Left lung (tissue), 10 donors: Measurements from ENCODE around the gene SLAMF8. TPM values are rescaled to one million over a fixed set of nuclear protein-coding genes. Genes with fewer than 3 reads are reported as not detected.
A peak's percentile ranks its signal among the peaks of the same experiment; 100 is the strongest.

Experiments
- ATAC-seq: fragments of 200-7000 bp; cut with Tn5 transposase; one replicate; pipeline ENCODE4 v1.9.1; 2020; ENCODE audit warnings: moderate library complexity
- DNase-seq, 4 donors: peaks; one replicate each; pipeline ENCODE4 v3.0.0-alpha.2; 2013 to 2020
- H3K27ac ChIP-seq, 2 donors: fragments of 200-600 bp; sonication (generic) in 1 of 2; one replicate each; pipeline versions ENCODE4 v1.5.0 to v1.8.0; 2020 to 2021
- H3K27me3 ChIP-seq, 2 donors: fragments of 200-600 bp; sonication (generic) in 1 of 2; one replicate each; pipeline versions ENCODE4 v1.5.0 to v1.8.0; 2020 to 2021
- H3K36me3 ChIP-seq, 2 donors: fragments of 200-600 bp; sonication (generic) in 1 of 2; one replicate each; pipeline versions ENCODE4 v1.5.0 to v1.8.0; 2020 to 2021
- H3K4me1 ChIP-seq, 2 donors: fragments of 200-600 bp; one replicate each; pipeline ENCODE4 v1.8.0; 2021
- H3K4me3 ChIP-seq, 2 donors: fragments of 200-600 bp; sonication (generic) in 1 of 2; one replicate each; pipeline versions ENCODE4 v1.5.0 to v1.8.0; 2020 to 2021; ENCODE audit warnings: mild to moderate bottlenecking in 1 of 2
- H3K9me3 ChIP-seq, 2 donors: fragments of 200-600 bp; sonication (generic) in 1 of 2; one replicate each; pipeline versions ENCODE4 v1.5.0 to v1.8.0; 2020 to 2021
- CTCF ChIP-seq, 2 donors: fragments of 200-600 bp; sonication (generic) in 1 of 2; IDR thresholded peaks; one replicate each; pipeline versions ENCODE4 v1.5.0 to v1.8.0; 2021; ENCODE audit warnings: antibody characterized with exemption in 2 of 2
- intact Hi-C, 2 donors: fragments of 100-400 bp; cut with DNase I; formaldehyde crosslinking; loops; one replicate each; pipeline versions ENCODE4 v1.11.2 to v1.14.2; 2022
- polyA plus RNA-seq, 6 donors: library from polyadenylated mRNA; unstranded; fragments of 120-200 nt; gene quantifications; one replicate each; pipeline ENCODE4 v1.2.1, GENCODE V29; 2013; ENCODE audit not compliant: insufficient read length in 6 of 6
- total RNA-seq, 2 donors: library from RNA; stranded (reverse); fragmentation: NEBNext Ultra II Directional; extraction: Animal tissue kit (Norgen Biotek cat#: 25700); gene quantifications; one replicate each; pipeline ENCODE4 v1.2.1, GENCODE V29; 2021
- donor health status: DM: no; HTN: yes; CAD: no.
- donor health status: DM: no; HTN: no; CAD: no.

The SLAMF8 gene
- total and polyA plus RNA-seq, 8 donors, result 0.28 to 41.3 (median 0.84) TPM

GRCh38 chr1:159873530-159874143, 47.0 kb downstream of the SLAMF8 start:
- no peak for TF ChIP-seq CTCF (IDR thresholded peaks at IDR 0.05)
- intact Hi-C loops, result no loop called here
- Histone ChIP-seq H3K36me3 (no peaks in the 10 kb centered on the region), H3K4me3 (no peak overlapping the region), H3K27me3 (no peaks in the 10 kb centered on the region), H3K4me1 (no peaks in the 10 kb centered on the region), H3K9me3 (no peaks in the 10 kb centered on the region), H3K27ac (no peak overlapping the region)
- ATAC-seq (no peak), DNase-seq (no peak)

GRCh38 chr1:159877695-159878444, 51.2 kb downstream of the SLAMF8 start:
- Histone ChIP-seq H3K27me3 (no peaks in the 10 kb centered on the region), H3K27ac (no peak overlapping the region), H3K4me1 (peaks cover 2 to 37% of the 10 kb centered on the region in 2 donors), H3K36me3 (no peaks in the 10 kb centered on the region), H3K9me3 (no peaks in the 10 kb centered on the region), H3K4me3 (no peak overlapping the region)
- ATAC-seq, result no peak
- no peak for DNase-seq
- TF ChIP-seq CTCF (IDR thresholded peaks at IDR 0.05), result no peak
- intact Hi-C loops, result no loop called here

GRCh38 chr1:159879136-159879535, 52.5 kb downstream of the SLAMF8 start:
- intact Hi-C loops, result no loop called here
- H3K36me3 ChIP-seq, result no peaks in the 10 kb centered on the region
- TF ChIP-seq CTCF (IDR thresholded peaks at IDR 0.05), result no peak
- H3K4me3 ChIP-seq, result no peak overlapping the region
- H3K9me3 ChIP-seq, result no peaks in the 10 kb centered on the region
- DNase-seq, result no peak
- peaks cover 2 to 37% of the 10 kb centered on the region in 2 donors for H3K4me1 ChIP-seq
- H3K27me3 ChIP-seq, result no peaks in the 10 kb centered on the region
- H3K27ac ChIP-seq, result no peak overlapping the region
- ATAC-seq, result no peak

GRCh38 chr1:159879977-159880376, 53.3 kb downstream of the SLAMF8 start:
- H3K4me1 ChIP-seq, result peaks cover 2 to 37% of the 10 kb centered on the region in 2 donors
- H3K27ac ChIP-seq, result peak overlapping the region in 1 of 2 donors; percentile 40
- no peaks in the 10 kb centered on the region for H3K27me3 ChIP-seq
- no peak overlapping the region for H3K4me3 ChIP-seq
- intact Hi-C loops, result no loop called here
- H3K9me3 ChIP-seq, result no peaks in the 10 kb centered on the region
- no peaks in the 10 kb centered on the region for H3K36me3 ChIP-seq
- no peak for TF ChIP-seq CTCF (IDR thresholded peaks at IDR 0.05)
- ATAC-seq, result no peak
- no peak for DNase-seq

- Histone ChIP-seq H3K9me3 (no peaks in the 10 kb centered on the region), H3K27ac (peak overlapping the region in 1 of 2 donors; percentile 40), H3K36me3 (no peaks in the 10 kb centered on the region), H3K4me3 (no peak overlapping the region), H3K27me3 (no peaks in the 10 kb centered on the region), H3K4me1 (peaks cover 2 to 37% of the 10 kb centered on the region in 2 donors)
- no peak for ATAC-seq
- TF ChIP-seq CTCF (IDR thresholded peaks at IDR 0.05), result no peak
- no peak for DNase-seq
- intact Hi-C loops, result no loop called here
Measured at GRCh38 chr1:159880430-159880829, 53.8 kb downstream of the SLAMF8 start.
